ENCODE measurements around the gene VASH2.

DNA sequence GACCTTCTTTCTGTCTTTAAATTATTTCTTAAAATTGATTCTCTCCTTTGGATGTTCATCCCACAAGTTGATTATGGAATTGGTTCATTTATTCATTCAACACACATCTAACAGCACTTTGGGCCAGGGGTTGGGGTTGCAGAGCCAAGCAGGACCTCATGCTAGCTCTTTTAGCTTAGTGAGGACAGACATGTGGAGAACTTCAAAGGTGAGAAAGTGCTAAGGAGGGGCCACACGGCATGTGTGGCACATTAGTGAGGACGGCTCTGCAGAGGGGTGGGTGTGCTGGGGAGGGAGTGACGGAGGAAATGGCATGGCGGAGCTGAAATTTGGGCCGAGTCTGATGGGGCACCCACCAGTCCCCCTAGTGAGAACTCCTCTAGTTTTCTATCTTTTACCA lies 32.5 kb upstream of the VASH2 start:
- TF ChIP-seq, protein P1, sequence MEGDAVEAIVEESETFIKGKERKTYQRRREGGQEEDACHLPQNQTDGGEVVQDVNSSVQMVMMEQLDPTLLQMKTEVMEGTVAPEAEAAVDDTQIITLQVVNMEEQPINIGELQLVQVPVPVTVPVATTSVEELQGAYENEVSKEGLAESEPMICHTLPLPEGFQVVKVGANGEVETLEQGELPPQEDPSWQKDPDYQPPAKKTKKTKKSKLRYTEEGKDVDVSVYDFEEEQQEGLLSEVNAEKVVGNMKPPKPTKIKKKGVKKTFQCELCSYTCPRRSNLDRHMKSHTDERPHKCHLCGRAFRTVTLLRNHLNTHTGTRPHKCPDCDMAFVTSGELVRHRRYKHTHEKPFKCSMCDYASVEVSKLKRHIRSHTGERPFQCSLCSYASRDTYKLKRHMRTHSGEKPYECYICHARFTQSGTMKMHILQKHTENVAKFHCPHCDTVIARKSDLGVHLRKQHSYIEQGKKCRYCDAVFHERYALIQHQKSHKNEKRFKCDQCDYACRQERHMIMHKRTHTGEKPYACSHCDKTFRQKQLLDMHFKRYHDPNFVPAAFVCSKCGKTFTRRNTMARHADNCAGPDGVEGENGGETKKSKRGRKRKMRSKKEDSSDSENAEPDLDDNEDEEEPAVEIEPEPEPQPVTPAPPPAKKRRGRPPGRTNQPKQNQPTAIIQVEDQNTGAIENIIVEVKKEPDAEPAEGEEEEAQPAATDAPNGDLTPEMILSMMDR (IDR thresholded peaks at IDR 0.05; ENCODE audit: low read length): no peak
- TF ChIP-seq EZH2 (IDR thresholded peaks at IDR 0.05; ENCODE audit: borderline replicate concordance, low read length): no peak

Data from OCI-LY1 (cell line).